Activated effector memory CD4-positive, alpha-beta T cell treated with anti-CD3 and anti-CD28 coated beads, Interleukin-2, amount 50 U/mL, for 16 hours (primary cell): Measurements from ENCODE around the gene MYLK4.

Experiments used
- DNase-seq: peaks from one replicate; pipeline ENCODE4 v3.0.0-alpha.2; 2020

MYLK4 gene

GRCh38 chr6:2750832-2751231 lies at the start of gene MYLK4:
Gene MYLK4, minus strand, starts transcription at chr6:2750922. Its CDS starts 1,628 bp downstream, at chr6:2749294.
- DNase-seq = no peak

- no peak for DNase-seq
Measured at GRCh38 chr6:2799936-2800527, 49.3 kb upstream of the MYLK4 start.

GRCh38 chr6:2798586-2799134 lies 47.9 kb upstream of the MYLK4 start:
- no peak for DNase-seq

- no peak for DNase-seq
Measured at GRCh38 chr6:2797564-2798031, 46.9 kb upstream of the MYLK4 start.

GRCh38 chr6:2796861-2797260 lies 46.1 kb upstream of the MYLK4 start:
- no peak for DNase-seq

GRCh38 chr6:2795956-2796355 lies 45.2 kb upstream of the MYLK4 start:
- no peak for DNase-seq

GRCh38 chr6:2795162-2795561 lies 44.4 kb upstream of the MYLK4 start:
- DNase-seq = no peak

GRCh38 chr6:2794171-2794730 lies 43.5 kb upstream of the MYLK4 start:
- DNase-seq = no peak

- DNase-seq = no peak
Measured at GRCh38 chr6:2793534-2794151, 42.9 kb upstream of the MYLK4 start.

GRCh38 chr6:2792330-2793110 lies 41.8 kb upstream of the MYLK4 start:
- no peak for DNase-seq

GRCh38 chr6:2791450-2791974 lies 40.8 kb upstream of the MYLK4 start:
- no peak for DNase-seq

GRCh38 chr6:2790588-2791449 lies 40.1 kb upstream of the MYLK4 start:
- DNase-seq = peak; percentile 79

- DNase-seq = no peak
Measured at GRCh38 chr6:2786269-2786668, 35.5 kb upstream of the MYLK4 start.

- no peak for DNase-seq
Measured at GRCh38 chr6:2784930-2785329, 34.2 kb upstream of the MYLK4 start.

- no peak for DNase-seq
Measured at GRCh38 chr6:2784061-2784460, 33.3 kb upstream of the MYLK4 start.

GRCh38 chr6:2783188-2783963 lies 32.7 kb upstream of the MYLK4 start:
- no peak for DNase-seq

- DNase-seq = no peak
Measured at GRCh38 chr6:2782825-2783187, 32.1 kb upstream of the MYLK4 start.

GRCh38 chr6:2782356-2782708 lies 31.6 kb upstream of the MYLK4 start:
- DNase-seq = no peak

GRCh38 chr6:2781685-2782355 lies 31.1 kb upstream of the MYLK4 start:
- no peak for DNase-seq

GRCh38 chr6:2780102-2780737 lies 29.5 kb upstream of the MYLK4 start:
- DNase-seq = no peak
